Endothelial cell of umbilical vein (primary cell): ENCODE results near the gene CDH23. TPM values are rescaled to one million over a fixed set of nuclear protein-coding genes. Genes with fewer than 3 reads are reported as not detected.

Experiments used
- BruUV-seq: library from RNA; stranded (reverse); fragments of 400-500 nt; replicated peaks from 2 replicates; lab custom pipeline; 2021; lab: Mats Ljungman, UMichigan
- CTCF ChIA-PET: fragments of 300-600, 350-600 bp; sonication (Branson Sonifier 250); formaldehyde crosslinking; loops from one replicate; lab custom pipeline; 2021; ENCODE audit warnings: antibody characterized with exemption, inconsistent platforms; lab: Charles Lee
- POLR2A ChIA-PET: fragments of 300-600, 350-600 bp; sonication (Branson Sonifier 250); formaldehyde crosslinking; loops from one replicate; lab custom pipeline; 2021; ENCODE audit warnings: antibody characterized with exemption, inconsistent platforms; lab: Charles Lee
- DNase-seq: peaks from one replicate; pipeline ENCODE4 v3.0.0-alpha.2; 2011; ENCODE audit warnings: low read depth, low spot score
- FAIRE-seq: peaks from 2 replicates; lab custom pipeline; 2011; peaks lifted over from hg19 to GRCh38; lab: Jason Lieb, UNC
- H2AFZ ChIP-seq: 2 replicates; pipeline ENCODE4 v1.6.0; 2012; ENCODE audit warnings: low read depth, low read length, control low read depth, inconsistent platforms
- H3K27ac ChIP-seq: 2 replicates; pipeline ENCODE4 v1.5.1; 2011; ENCODE audit warnings: low read depth, mild to moderate bottlenecking, control low read depth, low read length, moderate library complexity; ENCODE audit not compliant: insufficient read depth
- H3K27me3 ChIP-seq, 2 experiments: 2 replicates each; pipeline versions ENCODE4 v1.6.0 to v1.6.1; 2011; ENCODE audit warnings: low read length in 2 of 2, mixed read lengths in 1 of 2; ENCODE audit not compliant: control insufficient read depth in 2 of 2, insufficient read depth in 2 of 2
- H3K36me3 ChIP-seq, 2 experiments: 2 replicates in 1 of 2; 3 replicates in 1 of 2; pipeline ENCODE4 v1.5.1; 2011; ENCODE audit warnings: low read length in 2 of 2, mild to moderate bottlenecking in 1 of 2, moderate library complexity in 1 of 2; ENCODE audit not compliant: control insufficient read depth in 2 of 2, insufficient read depth in 2 of 2; ENCODE audit errors: extremely low read depth in 1 of 2
- H3K4me1 ChIP-seq: 3 replicates; pipeline ENCODE4 v1.5.1; 2011; ENCODE audit warnings: mild to moderate bottlenecking, low read length; ENCODE audit not compliant: control insufficient read depth, insufficient read depth; ENCODE audit errors: extremely low read depth
- H3K4me2 ChIP-seq: 2 replicates; pipeline ENCODE4 v1.6.1; 2011; ENCODE audit warnings: low read length, control low read depth, mixed read lengths; ENCODE audit not compliant: insufficient read depth
- H3K4me3 ChIP-seq, 3 experiments: fragments of 200-600 bp in 1 of 3; sonication (generic), shearing (Covaris generic) in 1 of 3; replicated peaks in 1 of 3; 2 replicates each; pipeline ENCODE4 v1.5.1; 2011 to 2016; ENCODE audit warnings: control low read depth in 3 of 3, low read length in 3 of 3, mild to moderate bottlenecking in 2 of 3, inconsistent platforms in 1 of 3, low read depth in 1 of 3, moderate library complexity in 1 of 3; ENCODE audit not compliant: insufficient read depth in 1 of 3
- H3K79me2 ChIP-seq: 2 replicates; pipeline ENCODE4 v1.6.0; 2012; ENCODE audit warnings: low read length, inconsistent platforms; ENCODE audit not compliant: control insufficient read depth, insufficient read depth
- H3K9ac ChIP-seq: replicated peaks from 2 replicates; pipeline ENCODE3; 2011; ENCODE audit warnings: low read length, control low read depth; ENCODE audit not compliant: insufficient read depth; ENCODE audit errors: extremely low read depth
- H3K9me1 ChIP-seq: replicated peaks from 3 replicates; pipeline ENCODE4 v1.6.0; 2011; ENCODE audit warnings: mild to moderate bottlenecking, low read length; ENCODE audit not compliant: control insufficient read depth, insufficient read depth; ENCODE audit errors: extremely low read depth
- H3K9me3 ChIP-seq: replicated peaks from 2 replicates; pipeline ENCODE4 v1.5.1; 2012; ENCODE audit warnings: low read length, inconsistent platforms; ENCODE audit not compliant: control insufficient read depth, insufficient read depth
- H4K20me1 ChIP-seq: replicated peaks from 2 replicates; pipeline ENCODE3; 2011; ENCODE audit warnings: mild to moderate bottlenecking, low read length; ENCODE audit not compliant: control insufficient read depth, insufficient read depth; ENCODE audit errors: extremely low read depth
- EZH2 ChIP-seq: IDR thresholded peaks from 2 replicates; pipeline ENCODE4 v1.6.1; 2012; ENCODE audit warnings: borderline replicate concordance, low read depth, mild to moderate bottlenecking, moderate library complexity, low read length, inconsistent platforms; ENCODE audit not compliant: severe bottlenecking
- GATA2 ChIP-seq: IDR thresholded peaks from 2 replicates; pipeline ENCODE4 v1.7.0; 2011; ENCODE audit warnings: low read depth, mild to moderate bottlenecking, moderate library complexity, mixed read lengths, low read length; ENCODE audit not compliant: insufficient read length, insufficient read depth
- JUN ChIP-seq: IDR thresholded peaks from 2 replicates; pipeline ENCODE4 v1.6.1; 2011; ENCODE audit warnings: borderline replicate concordance, low read depth; ENCODE audit not compliant: insufficient read length, insufficient read depth
- dilution Hi-C: fragments of 300-500 bp; cut with MboI; formaldehyde crosslinking; loops from one replicate; pipeline ENCODE4 v1.15.0; 2019; ENCODE audit warnings: low sequenced_read_pairs; ENCODE audit not compliant: extremely low pct_ligation_motif_present
- intact Hi-C: fragments of 100-400 bp; cut with micrococcal nuclease; formaldehyde crosslinking; loops from one replicate; pipeline ENCODE4 v1.10.0; 2022
- polyA plus RNA-seq, 4 experiments: library from polyadenylated mRNA; depleted of rRNA in 3 of 4; stranded (reverse) in 3 of 4; unstranded in 1 of 4; fragments of >200 nt; gene quantifications; 2 replicates each; pipeline versions ENCODE4 v1.2.1 to v1.2.3, GENCODE V29; 2011 to 2012; ENCODE audit warnings: missing spikeins in 1 of 4
- total RNA-seq: library from RNA; stranded (reverse); gene quantifications from 2 replicates; pipeline ENCODE4 v1.2.3, GENCODE V29; 2021
- TF ChIP-seq, protein P1 (sequence below), 2 donors: IDR thresholded peaks; 1 replicate in 1 of 2; 2 replicates in 1 of 2; pipeline ENCODE4 v1.5.1; 2011; ENCODE audit warnings: low read length in 2 of 2, mild to moderate bottlenecking in 2 of 2, moderate library complexity in 2 of 2, control low read depth in 1 of 2, inconsistent platforms in 1 of 2, low read depth in 1 of 2; ENCODE audit not compliant: insufficient read depth in 1 of 2; ENCODE audit errors: extremely low read depth in 1 of 2

CDH23 gene
- total and polyA plus RNA-seq, 2 donors (not counting 3 experiments of a cell fraction or from before 2014, with no cell fraction given), result not detected

DNA sequence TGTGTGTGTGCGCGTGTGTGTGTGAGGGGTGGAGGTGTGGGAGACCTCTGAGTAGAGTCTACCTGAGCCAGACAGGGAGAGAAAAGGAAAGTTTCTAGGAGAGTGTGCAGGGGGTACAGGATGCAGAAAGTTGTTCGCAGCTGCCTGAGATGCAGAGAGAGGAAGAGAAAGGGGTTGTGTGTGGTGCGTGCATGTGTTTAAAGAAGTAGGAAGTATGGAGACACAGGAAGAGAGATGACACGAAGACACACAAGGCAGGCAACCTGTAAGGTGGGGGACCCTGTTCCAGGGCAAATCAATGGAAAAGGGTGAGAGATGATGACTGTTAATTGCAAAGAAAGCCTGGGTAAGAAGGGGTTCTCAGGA lies 270.6 kb downstream of the CDH23 start:
- Histone ChIP-seq H2AFZ (no peak overlapping the region), H4K20me1 (no peaks in the 10 kb centered on the region), H3K79me2 (no peaks in the 10 kb centered on the region), H3K9me1 (no peaks in the 10 kb centered on the region), H3K4me3 (no peak overlapping the region), H3K9ac (no peak overlapping the region), H3K9me3 (no peaks in the 10 kb centered on the region), H3K27me3 (no peaks in the 10 kb centered on the region), H3K27ac (no peak overlapping the region), H3K4me2 (no peak overlapping the region), H3K36me3 (no peaks in the 10 kb centered on the region), H3K4me1 (no peaks in the 10 kb centered on the region)
- no TSS peak for BruUV-seq
- intact Hi-C loops, result no loop called here
- CTCF ChIA-PET, result interaction anchor here (1.1 kb wide), 1 partner anchor 39 kb away, joined by 3 read pairs; no protein-coding TSS in a partner anchor
- POLR2A ChIA-PET, result no interaction called here
- DNase-seq (no peak), FAIRE-seq (no peak)
- dilution Hi-C loops, result no loop called here
- no peak for TF ChIP-seq EZH2
- TF ChIP-seq GATA2, result no peak

DNA sequence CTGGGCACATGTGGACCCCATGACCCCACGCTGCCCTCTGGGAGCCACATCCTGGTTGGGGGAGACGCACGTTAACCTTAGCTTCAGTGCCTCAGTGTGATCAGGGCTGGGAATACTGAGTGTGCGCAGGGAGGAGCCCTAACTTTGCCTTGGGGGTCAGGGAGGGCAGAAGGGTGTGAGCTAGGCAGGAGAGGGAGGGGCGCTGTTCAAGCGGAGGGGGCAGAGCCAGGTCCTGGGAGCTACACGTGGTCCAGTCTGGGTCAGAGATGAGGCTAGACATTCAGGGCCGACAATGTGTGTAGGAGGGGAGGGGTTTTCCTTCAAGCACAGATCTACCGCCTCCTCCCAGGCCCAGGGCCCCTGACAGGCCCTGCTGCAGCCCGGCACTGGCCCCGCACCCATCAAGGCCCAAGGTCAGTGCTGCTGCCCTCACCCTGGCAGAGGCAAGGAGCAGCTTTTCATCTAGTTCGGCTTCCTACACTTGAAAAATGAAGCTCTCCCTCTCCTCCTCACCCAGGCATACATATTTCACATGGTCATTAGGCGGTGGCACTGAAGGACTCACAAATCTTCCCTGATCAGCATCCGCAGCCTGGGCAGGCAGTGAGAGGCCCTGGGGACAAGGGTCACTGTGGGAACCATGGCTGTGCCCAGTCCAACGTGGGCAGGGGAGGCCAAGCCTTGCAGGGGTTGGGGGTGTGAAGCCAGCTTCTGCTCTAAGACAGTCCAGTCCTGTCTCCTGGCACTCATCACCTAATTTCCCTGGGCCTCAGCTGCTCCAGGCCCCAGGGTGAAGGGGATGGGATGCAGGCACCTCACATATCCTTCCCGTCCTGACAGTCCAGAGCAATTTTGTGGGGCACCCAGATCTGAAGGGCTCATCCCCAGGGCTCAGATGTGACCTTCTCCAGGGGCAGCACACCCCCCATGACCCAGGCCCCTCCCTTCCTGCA lies 275.6 kb downstream of the CDH23 start:
- no peaks in the 10 kb centered on the region for H3K27me3 ChIP-seq
- H4K20me1 ChIP-seq, result no peaks in the 10 kb centered on the region
- ChIA-PET POLR2A (no interaction called here), CTCF (interaction anchor here (0.6 to 1.0 kb wide), 2 partner anchors 333 to 353 kb away, joined by 3 to 4 read pairs; partner anchors contain the start of gene SLC29A3)
- intact Hi-C loops, result no loop called here
- FAIRE-seq (no peak), DNase-seq (no peak)
- H3K4me2 ChIP-seq, result no peak overlapping the region
- no peaks in the 10 kb centered on the region for H3K9me1 ChIP-seq
- no peak overlapping the region for H3K27ac ChIP-seq
- H3K36me3 ChIP-seq, result no peaks in the 10 kb centered on the region
- no peak overlapping the region for H3K4me3 ChIP-seq
- H3K9me3 ChIP-seq, result no peaks in the 10 kb centered on the region
- no peak overlapping the region for H2AFZ ChIP-seq
- no peaks in the 10 kb centered on the region for H3K4me1 ChIP-seq
- no peaks in the 10 kb centered on the region for H3K79me2 ChIP-seq
- TF ChIP-seq JUN (no peak), EZH2 (no peak)
- TF ChIP-seq, protein P1, sequence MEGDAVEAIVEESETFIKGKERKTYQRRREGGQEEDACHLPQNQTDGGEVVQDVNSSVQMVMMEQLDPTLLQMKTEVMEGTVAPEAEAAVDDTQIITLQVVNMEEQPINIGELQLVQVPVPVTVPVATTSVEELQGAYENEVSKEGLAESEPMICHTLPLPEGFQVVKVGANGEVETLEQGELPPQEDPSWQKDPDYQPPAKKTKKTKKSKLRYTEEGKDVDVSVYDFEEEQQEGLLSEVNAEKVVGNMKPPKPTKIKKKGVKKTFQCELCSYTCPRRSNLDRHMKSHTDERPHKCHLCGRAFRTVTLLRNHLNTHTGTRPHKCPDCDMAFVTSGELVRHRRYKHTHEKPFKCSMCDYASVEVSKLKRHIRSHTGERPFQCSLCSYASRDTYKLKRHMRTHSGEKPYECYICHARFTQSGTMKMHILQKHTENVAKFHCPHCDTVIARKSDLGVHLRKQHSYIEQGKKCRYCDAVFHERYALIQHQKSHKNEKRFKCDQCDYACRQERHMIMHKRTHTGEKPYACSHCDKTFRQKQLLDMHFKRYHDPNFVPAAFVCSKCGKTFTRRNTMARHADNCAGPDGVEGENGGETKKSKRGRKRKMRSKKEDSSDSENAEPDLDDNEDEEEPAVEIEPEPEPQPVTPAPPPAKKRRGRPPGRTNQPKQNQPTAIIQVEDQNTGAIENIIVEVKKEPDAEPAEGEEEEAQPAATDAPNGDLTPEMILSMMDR (IDR thresholded peaks at IDR 0.05; ENCODE audit: extremely low read depth in 1 of 2, insufficient read depth in 1 of 2, low read depth in 1 of 2, low read length in 2 of 2), result no peak
- dilution Hi-C loops, result no loop called here
- BruUV-seq, result no TSS peak
- no peak overlapping the region for H3K9ac ChIP-seq
